DND-41 (cell line): ENCODE measurements around the gene CFAP77.

Experiments used
- ATAC-seq: fragments of 200-7000 bp; cut with Tn5 transposase; 3 replicates; pipeline ENCODE4 v1.9.1; 2021; ENCODE audit warnings: low read depth; ENCODE audit not compliant: insufficient read depth
- DNase-seq: peaks from one replicate; pipeline ENCODE4 v3.0.0-alpha.2; 2020
- H2AFZ ChIP-seq: 2 replicates; pipeline ENCODE4 v1.6.0; 2012; ENCODE audit warnings: low read depth, low read length
- H3K27ac ChIP-seq: 2 replicates; pipeline ENCODE4 v1.5.1; 2012; ENCODE audit warnings: low read length, inconsistent platforms
- H3K27me3 ChIP-seq: fragments of 200-600 bp; sonication (generic); 2 replicates; pipeline ENCODE4 v1.6.0; 2012; ENCODE audit warnings: low read length, mild to moderate bottlenecking, inconsistent platforms; ENCODE audit not compliant: insufficient read depth, poor library complexity
- H3K36me3 ChIP-seq: 2 replicates; pipeline ENCODE4 v1.5.1; 2012; ENCODE audit warnings: low read length, inconsistent platforms; ENCODE audit not compliant: insufficient read depth
- H3K4me1 ChIP-seq: 2 replicates; pipeline ENCODE4 v1.5.1; 2012; ENCODE audit warnings: mild to moderate bottlenecking, low read length; ENCODE audit not compliant: insufficient read depth
- H3K4me2 ChIP-seq: 2 replicates; pipeline ENCODE4 v1.6.0; 2012; ENCODE audit warnings: mild to moderate bottlenecking, moderate library complexity, low read length, inconsistent platforms; ENCODE audit not compliant: insufficient read depth
- H3K4me3 ChIP-seq, 2 experiments: fragments of 200-600 bp in 1 of 2; shearing (Covaris generic) in 1 of 2; 2 replicates each; pipeline ENCODE4 v1.5.1; 2012 to 2016; ENCODE audit warnings: inconsistent platforms in 2 of 2, low read length in 2 of 2, mild to moderate bottlenecking in 2 of 2, low read depth in 1 of 2, moderate library complexity in 1 of 2
- H3K79me2 ChIP-seq: 2 replicates; pipeline ENCODE4 v1.6.0; 2012; ENCODE audit warnings: low read length, inconsistent platforms; ENCODE audit not compliant: insufficient read depth
- H3K9ac ChIP-seq: 2 replicates; pipeline ENCODE4 v1.6.0; 2012; ENCODE audit warnings: low read depth, mild to moderate bottlenecking, inconsistent platforms, low read length, moderate library complexity
- H3K9me3 ChIP-seq: 2 replicates; pipeline ENCODE4 v1.5.1; 2012; ENCODE audit warnings: low read length, moderate library complexity, mild to moderate bottlenecking, inconsistent platforms; ENCODE audit not compliant: insufficient read depth, severe bottlenecking
- H4K20me1 ChIP-seq: 2 replicates; pipeline ENCODE4 v1.6.0; 2012; ENCODE audit warnings: low read length; ENCODE audit not compliant: insufficient read depth
- EZH2 ChIP-seq: IDR thresholded peaks from 3 replicates; pipeline ENCODE4 v1.6.1; 2012; ENCODE audit warnings: borderline replicate concordance, low read depth, mild to moderate bottlenecking, moderate library complexity, low read length, inconsistent platforms; ENCODE audit not compliant: severe bottlenecking
- TF ChIP-seq, protein P1 (sequence below): IDR thresholded peaks from 2 replicates; pipeline ENCODE4 v1.5.1; 2012; ENCODE audit warnings: borderline replicate concordance, low read length, moderate library complexity, mild to moderate bottlenecking; ENCODE audit not compliant: poor library complexity, severe bottlenecking; ENCODE audit errors: extremely low read depth

Gene CFAP77

DNA sequence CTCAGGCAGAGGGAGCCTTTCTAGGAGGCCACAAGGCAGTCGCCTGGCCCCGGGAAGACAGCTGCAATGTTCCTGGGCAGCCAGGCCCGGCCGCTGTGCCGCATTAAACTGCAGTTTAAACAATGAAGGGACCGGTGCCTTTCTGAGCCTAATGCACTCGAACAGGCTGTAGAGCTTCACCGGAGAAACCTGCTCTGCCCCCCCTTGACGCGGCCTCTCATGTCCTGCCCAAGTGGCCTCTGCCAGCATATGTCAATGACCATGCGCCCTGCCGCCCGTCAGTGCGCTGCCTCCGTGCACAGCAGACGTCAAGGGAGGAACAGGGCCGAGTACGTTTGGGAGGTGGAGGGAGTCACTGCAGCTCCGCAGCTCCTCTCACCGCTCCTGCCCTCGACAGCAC, 133.9 kb downstream of the CFAP77 start:
- Histone ChIP-seq H2AFZ (no peak overlapping the region), H3K4me1 (no peaks in the 10 kb centered on the region), H3K9ac (no peak overlapping the region), H3K36me3 (no peaks in the 10 kb centered on the region), H3K27ac (no peak overlapping the region), H3K4me3 (no peak overlapping the region), H3K79me2 (no peaks in the 10 kb centered on the region), H3K9me3 (no peaks in the 10 kb centered on the region), H3K4me2 (no peak overlapping the region), H3K27me3 (no peaks in the 10 kb centered on the region), H4K20me1 (peaks cover 5% of the 10 kb centered on the region)
- no peak for ATAC-seq
- TF ChIP-seq, protein P1, sequence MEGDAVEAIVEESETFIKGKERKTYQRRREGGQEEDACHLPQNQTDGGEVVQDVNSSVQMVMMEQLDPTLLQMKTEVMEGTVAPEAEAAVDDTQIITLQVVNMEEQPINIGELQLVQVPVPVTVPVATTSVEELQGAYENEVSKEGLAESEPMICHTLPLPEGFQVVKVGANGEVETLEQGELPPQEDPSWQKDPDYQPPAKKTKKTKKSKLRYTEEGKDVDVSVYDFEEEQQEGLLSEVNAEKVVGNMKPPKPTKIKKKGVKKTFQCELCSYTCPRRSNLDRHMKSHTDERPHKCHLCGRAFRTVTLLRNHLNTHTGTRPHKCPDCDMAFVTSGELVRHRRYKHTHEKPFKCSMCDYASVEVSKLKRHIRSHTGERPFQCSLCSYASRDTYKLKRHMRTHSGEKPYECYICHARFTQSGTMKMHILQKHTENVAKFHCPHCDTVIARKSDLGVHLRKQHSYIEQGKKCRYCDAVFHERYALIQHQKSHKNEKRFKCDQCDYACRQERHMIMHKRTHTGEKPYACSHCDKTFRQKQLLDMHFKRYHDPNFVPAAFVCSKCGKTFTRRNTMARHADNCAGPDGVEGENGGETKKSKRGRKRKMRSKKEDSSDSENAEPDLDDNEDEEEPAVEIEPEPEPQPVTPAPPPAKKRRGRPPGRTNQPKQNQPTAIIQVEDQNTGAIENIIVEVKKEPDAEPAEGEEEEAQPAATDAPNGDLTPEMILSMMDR: no peak
- TF ChIP-seq EZH2: no peak
- DNase-seq: no peak

DNA sequence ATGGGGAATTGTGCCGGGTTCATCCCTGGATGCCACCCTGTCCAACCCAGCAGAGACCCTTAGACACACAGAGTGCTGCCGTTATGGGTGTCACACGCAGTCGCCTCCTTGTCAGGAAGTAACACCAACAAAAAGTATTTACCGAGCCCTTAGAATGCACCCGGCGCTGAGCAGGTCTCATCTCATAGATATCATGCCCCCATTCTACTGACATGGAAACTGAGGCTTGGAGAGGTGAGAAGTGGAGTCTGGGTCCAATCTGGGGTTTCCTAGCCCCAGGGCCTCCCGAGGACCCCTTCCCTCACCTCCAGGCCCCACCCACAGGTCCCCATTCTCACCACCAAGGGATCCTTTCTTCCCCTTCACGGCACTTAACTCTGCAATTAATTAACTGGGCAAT, 135.6 kb downstream of the CFAP77 start:
- H3K27me3 ChIP-seq: no peaks in the 10 kb centered on the region
- no peak overlapping the region for H3K9ac ChIP-seq
- H3K4me3 ChIP-seq: no peak overlapping the region
- ATAC-seq: no peak
- DNase-seq: no peak
- no peaks in the 10 kb centered on the region for H3K4me1 ChIP-seq
- no peak overlapping the region for H3K4me2 ChIP-seq
- no peaks in the 10 kb centered on the region for H3K36me3 ChIP-seq
- peaks cover 5% of the 10 kb centered on the region for H4K20me1 ChIP-seq
- no peak overlapping the region for H3K27ac ChIP-seq
- no peak overlapping the region for H2AFZ ChIP-seq
- H3K9me3 ChIP-seq: no peaks in the 10 kb centered on the region
- H3K79me2 ChIP-seq: no peaks in the 10 kb centered on the region
- no peak for TF ChIP-seq EZH2
- TF ChIP-seq, protein P1: no peak

DNA sequence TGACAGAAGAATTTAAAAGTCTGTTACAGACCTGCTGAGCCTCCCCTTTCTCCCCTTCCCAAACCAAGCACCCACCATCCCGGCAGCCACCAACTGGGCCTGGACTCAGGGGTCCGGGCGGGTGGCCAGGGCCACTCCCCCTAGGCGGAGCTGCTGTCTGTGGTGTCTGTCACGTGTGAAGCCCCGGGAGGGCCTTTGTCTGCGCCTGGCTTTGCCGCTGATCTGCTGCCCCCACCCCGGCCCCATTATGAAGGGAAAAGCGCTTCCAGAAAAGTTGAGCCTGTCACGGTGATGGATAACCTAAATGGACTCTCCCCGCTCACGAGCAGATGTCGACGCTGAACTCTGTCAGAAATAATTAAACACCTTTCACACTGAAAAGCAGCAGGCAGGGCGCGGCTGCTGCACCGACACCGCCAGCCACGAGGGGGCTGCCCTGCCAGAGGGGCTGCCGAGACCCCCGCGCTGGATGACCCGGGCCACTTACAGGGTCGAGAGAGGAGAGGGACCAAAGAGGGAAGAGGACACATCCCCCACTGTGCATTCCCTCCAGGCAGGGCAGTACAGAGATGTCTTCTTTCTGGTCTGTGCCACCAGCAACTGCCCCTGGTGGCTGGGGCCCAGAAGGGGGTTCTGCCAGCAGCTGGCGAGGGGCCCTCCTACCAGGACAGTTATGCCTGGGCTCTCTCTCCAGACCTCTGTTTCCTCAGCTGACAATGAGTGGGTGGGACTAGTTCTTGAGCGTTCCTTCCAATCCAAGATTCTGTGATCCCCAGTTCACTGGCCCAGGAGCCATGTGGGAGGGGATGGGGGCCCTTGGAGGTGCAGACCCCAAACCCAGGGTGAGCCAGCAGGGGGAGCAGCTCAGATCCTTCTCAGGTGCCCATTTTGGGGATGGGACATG, 136.4 kb downstream of the CFAP77 start:
- no peaks in the 10 kb centered on the region for H3K9me3 ChIP-seq
- H3K79me2 ChIP-seq: no peaks in the 10 kb centered on the region
- no peaks in the 10 kb centered on the region for H3K4me1 ChIP-seq
- TF ChIP-seq, protein P1: peak; percentile 35
- no peak for TF ChIP-seq EZH2
- peaks cover 5% of the 10 kb centered on the region for H4K20me1 ChIP-seq
- no peak overlapping the region for H2AFZ ChIP-seq
- DNase-seq (peak; percentile 5), ATAC-seq (no peak; the same call in 2 of the 3 replicates)
- no peaks in the 10 kb centered on the region for H3K36me3 ChIP-seq
- H3K4me3 ChIP-seq: no peak overlapping the region
- no peaks in the 10 kb centered on the region for H3K27me3 ChIP-seq
- no peak overlapping the region for H3K9ac ChIP-seq
- H3K27ac ChIP-seq: no peak overlapping the region
- H3K4me2 ChIP-seq: no peak overlapping the region

DNA sequence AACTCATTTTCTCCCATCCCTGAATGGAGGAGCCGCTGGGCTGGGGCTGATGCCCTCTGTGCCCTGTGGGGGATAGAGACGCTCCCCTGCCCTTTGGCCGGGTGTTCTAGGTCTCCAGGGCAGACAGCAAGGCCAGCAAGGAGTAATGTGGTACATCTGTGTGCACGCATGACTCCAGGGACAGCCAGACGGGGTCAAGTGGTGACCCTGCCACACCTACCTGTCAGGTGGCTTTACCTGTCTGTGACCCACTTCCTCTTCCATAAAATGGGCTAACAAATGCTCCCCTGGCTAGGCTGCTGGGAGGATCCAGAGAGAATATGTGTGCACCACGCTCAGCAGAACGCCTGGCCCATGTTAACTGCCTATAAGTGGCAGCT, 137.0 kb downstream of the CFAP77 start:
- no peaks in the 10 kb centered on the region for H3K4me1 ChIP-seq
- DNase-seq: no peak
- no peak overlapping the region for H3K4me2 ChIP-seq
- TF ChIP-seq, protein P1: no peak
- TF ChIP-seq EZH2: no peak
- no peak overlapping the region for H3K27ac ChIP-seq
- H2AFZ ChIP-seq: no peak overlapping the region
- H3K79me2 ChIP-seq: no peaks in the 10 kb centered on the region
- no peaks in the 10 kb centered on the region for H3K27me3 ChIP-seq
- H3K4me3 ChIP-seq: no peak overlapping the region
- H3K9ac ChIP-seq: no peak overlapping the region
- ATAC-seq: no peak
- no peaks in the 10 kb centered on the region for H3K36me3 ChIP-seq
- H4K20me1 ChIP-seq: peaks cover 5% of the 10 kb centered on the region
- no peaks in the 10 kb centered on the region for H3K9me3 ChIP-seq
